ENCODE data around the gene EHD4. TPM values are rescaled to one million over a fixed set of nuclear protein-coding genes. Genes with fewer than 3 reads are reported as not detected.

Gene EHD4
- total and polyA plus RNA-seq, 2 donors, result 7.3 to 11.8 TPM

DNA sequence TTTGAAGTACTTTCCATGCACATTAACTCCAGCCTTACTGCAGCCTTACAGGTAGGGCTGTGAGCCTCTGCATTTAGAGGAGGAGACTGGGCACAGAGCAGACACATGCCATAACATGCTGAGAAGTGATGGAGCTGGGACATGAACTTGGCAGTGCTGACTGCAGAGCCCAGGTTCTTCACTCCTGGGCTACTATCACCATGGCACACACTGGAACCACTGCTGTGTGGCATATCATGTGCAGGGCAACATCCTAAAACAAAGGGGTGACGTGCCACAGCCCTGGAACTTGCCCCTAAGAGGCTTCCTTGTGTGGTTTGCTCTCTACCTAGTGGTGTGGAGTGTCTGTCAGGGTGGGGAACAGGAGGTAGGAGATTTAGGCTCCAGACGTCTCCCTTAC, 25.4 kb downstream of the EHD4 start:
- Histone ChIP-seq H3K36me3 (ENCODE audit: control insufficient read depth in 2 of 2, insufficient read depth in 2 of 2, low read length in 1 of 2) (no peaks in the 10 kb centered on the region), H3K27me3 (ENCODE audit: control insufficient read depth in 2 of 2, insufficient read depth in 1 of 2, low read length in 1 of 2) (no peaks in the 10 kb centered on the region), H3K4me3 (ENCODE audit: low read length in 2 of 2) (no peak overlapping the region), H3K27ac (ENCODE audit: low read depth in 1 of 2, low read length in 1 of 2) (no peak overlapping the region), H3K9me3 (ENCODE audit: control insufficient read depth in 2 of 2, insufficient read depth in 1 of 2, low read length in 1 of 2) (no peaks in the 10 kb centered on the region), H3K4me1 (ENCODE audit: control insufficient read depth in 2 of 2, insufficient read depth in 2 of 2, low read length in 2 of 2) (no peaks in the 10 kb centered on the region)
- no peak for DNase-seq (ENCODE audit: low read depth in 6 of 9, low spot score in 9 of 9)
- WGBS, result 84% methylated on average over 2 of the region's 2 CpGs

DNA sequence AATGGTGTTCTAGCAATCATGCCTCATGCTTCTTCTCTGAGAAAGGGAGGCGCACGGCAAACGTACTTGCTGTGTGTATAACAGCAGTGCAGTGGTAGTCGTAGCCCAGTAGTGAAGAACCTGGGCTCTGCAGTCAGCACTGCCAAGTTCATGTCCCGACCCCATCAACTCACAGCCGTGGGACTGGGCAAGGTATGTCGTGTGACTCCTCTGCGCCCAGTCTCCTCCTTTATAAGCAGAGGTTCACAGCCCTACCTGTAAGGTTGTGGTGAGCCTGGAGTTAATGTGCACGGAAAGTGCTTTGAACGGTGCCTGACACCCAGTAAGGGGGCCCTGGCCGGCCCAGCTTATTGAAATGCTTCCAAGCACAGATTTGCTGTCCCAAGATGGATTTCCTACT, 26.6 kb downstream of the EHD4 start:
- Histone ChIP-seq H3K4me1 (ENCODE audit: control insufficient read depth in 2 of 2, insufficient read depth in 2 of 2, low read length in 2 of 2) (no peaks in the 10 kb centered on the region), H3K36me3 (ENCODE audit: control insufficient read depth in 2 of 2, insufficient read depth in 2 of 2, low read length in 1 of 2) (no peaks in the 10 kb centered on the region), H3K4me3 (ENCODE audit: low read length in 2 of 2) (no peak overlapping the region), H3K27ac (ENCODE audit: low read depth in 1 of 2, low read length in 1 of 2) (no peak overlapping the region), H3K27me3 (ENCODE audit: control insufficient read depth in 2 of 2, insufficient read depth in 1 of 2, low read length in 1 of 2) (no peaks in the 10 kb centered on the region), H3K9me3 (ENCODE audit: control insufficient read depth in 2 of 2, insufficient read depth in 1 of 2, low read length in 1 of 2) (no peaks in the 10 kb centered on the region)
- 97% methylated on average over 11 of the region's 11 CpGs for WGBS
- DNase-seq (ENCODE audit: low read depth in 6 of 9, low spot score in 9 of 9), result no peak

DNA sequence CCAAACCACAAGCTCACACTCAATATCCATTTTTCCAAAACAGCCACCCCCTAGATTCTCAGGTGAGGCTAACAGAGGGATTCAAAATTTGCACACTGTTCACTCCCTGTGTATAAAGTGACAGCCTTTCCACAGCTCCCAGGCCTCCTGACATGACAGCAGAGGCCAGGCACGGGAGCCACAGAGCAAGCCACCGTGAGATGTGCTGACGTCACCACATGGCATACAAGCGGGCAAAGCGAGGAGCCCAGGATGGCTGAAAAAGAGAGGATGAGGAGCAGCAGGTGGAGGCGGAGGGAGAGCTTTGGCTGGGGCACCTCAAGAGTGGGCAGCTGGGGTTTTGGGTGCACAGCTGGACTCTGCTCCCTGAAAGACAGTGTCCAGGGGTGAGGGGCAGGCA, 27.1 kb downstream of the EHD4 start:
- Histone ChIP-seq H3K9me3 (ENCODE audit: control insufficient read depth in 2 of 2, insufficient read depth in 1 of 2, low read length in 1 of 2) (no peaks in the 10 kb centered on the region), H3K27me3 (ENCODE audit: control insufficient read depth in 2 of 2, insufficient read depth in 1 of 2, low read length in 1 of 2) (no peaks in the 10 kb centered on the region), H3K27ac (ENCODE audit: low read depth in 1 of 2, low read length in 1 of 2) (no peak overlapping the region), H3K4me1 (ENCODE audit: control insufficient read depth in 2 of 2, insufficient read depth in 2 of 2, low read length in 2 of 2) (no peaks in the 10 kb centered on the region), H3K36me3 (ENCODE audit: control insufficient read depth in 2 of 2, insufficient read depth in 2 of 2, low read length in 1 of 2) (no peaks in the 10 kb centered on the region), H3K4me3 (ENCODE audit: low read length in 2 of 2) (no peak overlapping the region)
- WGBS, result 97% methylated on average over 6 of the region's 6 CpGs
- DNase-seq (ENCODE audit: low read depth in 6 of 9, low spot score in 9 of 9), result no peak

GRCh38 chr15:41944313-41944940, 27.9 kb downstream of the EHD4 start:
- 90% methylated on average over 8 of the region's 8 CpGs for WGBS
- Histone ChIP-seq H3K9me3 (ENCODE audit: control insufficient read depth in 2 of 2, insufficient read depth in 1 of 2, low read length in 1 of 2) (no peaks in the 10 kb centered on the region), H3K27ac (ENCODE audit: low read depth in 1 of 2, low read length in 1 of 2) (no peak overlapping the region), H3K27me3 (ENCODE audit: control insufficient read depth in 2 of 2, insufficient read depth in 1 of 2, low read length in 1 of 2) (no peaks in the 10 kb centered on the region), H3K4me1 (ENCODE audit: control insufficient read depth in 2 of 2, insufficient read depth in 2 of 2, low read length in 2 of 2) (no peaks in the 10 kb centered on the region), H3K4me3 (ENCODE audit: low read length in 2 of 2) (no peak overlapping the region), H3K36me3 (ENCODE audit: control insufficient read depth in 2 of 2, insufficient read depth in 2 of 2, low read length in 1 of 2) (no peaks in the 10 kb centered on the region)
- DNase-seq (ENCODE audit: low read depth in 6 of 9, low spot score in 9 of 9), result no peak

DNA sequence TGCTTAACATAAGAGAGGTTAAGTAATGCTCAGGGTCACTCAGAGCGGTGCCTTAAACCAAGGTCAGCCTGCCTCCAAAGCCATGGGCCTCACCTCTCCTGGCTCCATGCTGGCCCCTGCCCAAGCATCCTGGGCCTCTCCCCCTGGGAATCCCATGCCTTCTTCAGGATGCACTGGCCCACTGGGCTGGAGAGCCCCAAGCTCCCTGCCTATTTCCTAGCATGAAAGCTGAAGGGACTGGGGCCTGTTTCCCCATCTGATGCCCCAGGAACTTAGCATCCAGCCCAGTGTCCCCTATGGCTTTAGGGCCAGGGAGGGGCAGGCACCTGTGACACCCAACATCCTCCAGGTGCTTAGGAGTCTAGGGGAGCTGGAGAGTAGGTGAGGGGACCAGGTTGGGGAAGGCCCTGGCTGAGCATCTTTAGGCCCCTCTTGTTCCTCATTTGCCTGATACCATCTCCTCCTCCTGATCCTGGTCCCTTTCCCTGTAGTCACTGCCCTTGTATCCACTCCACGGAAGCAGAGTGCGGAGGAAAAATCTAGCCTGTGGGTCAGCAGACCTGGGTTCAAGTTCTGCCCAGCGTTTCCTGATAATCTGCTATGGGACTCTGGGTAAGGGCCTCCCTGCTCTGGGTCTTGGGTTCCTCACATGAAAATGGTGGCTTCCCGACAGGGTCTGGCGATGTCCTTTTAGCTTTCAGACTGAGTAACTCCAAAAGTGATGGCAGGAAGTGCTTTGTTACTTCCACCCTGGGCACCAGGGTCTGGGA, 28.6 kb downstream of the EHD4 start:
- WGBS, result 98% methylated on average over 6 of the region's 6 CpGs
- DNase-seq (ENCODE audit: low read depth in 6 of 9, low spot score in 9 of 9), result no peak
- H3K4me1 ChIP-seq (ENCODE audit: control insufficient read depth in 2 of 2, insufficient read depth in 2 of 2, low read length in 2 of 2), result no peaks in the 10 kb centered on the region

GRCh38 chr15:41942886-41943285, 29.5 kb downstream of the EHD4 start:
- no peak overlapping the region for H3K27ac ChIP-seq (ENCODE audit: low read depth in 1 of 2, low read length in 1 of 2)
- no peak for DNase-seq (ENCODE audit: low read depth in 6 of 9, low spot score in 9 of 9)
- H3K27me3 ChIP-seq (ENCODE audit: control insufficient read depth in 2 of 2, insufficient read depth in 1 of 2, low read length in 1 of 2), result no peaks in the 10 kb centered on the region
- no peak overlapping the region for H3K4me3 ChIP-seq (ENCODE audit: low read length in 2 of 2)
- WGBS, result 86% methylated on average over 7 of the region's 7 CpGs
- no peaks in the 10 kb centered on the region for H3K36me3 ChIP-seq (ENCODE audit: control insufficient read depth in 2 of 2, insufficient read depth in 2 of 2, low read length in 1 of 2)
- H3K4me1 ChIP-seq (ENCODE audit: control insufficient read depth in 2 of 2, insufficient read depth in 2 of 2, low read length in 2 of 2), result peaks cover 3 to 5% of the 10 kb centered on the region in 2 donors
- H3K9me3 ChIP-seq (ENCODE audit: control insufficient read depth in 2 of 2, insufficient read depth in 1 of 2, low read length in 1 of 2), result no peaks in the 10 kb centered on the region

More for the DNA sequence above, 28.6 kb downstream of the EHD4 start:
- Histone ChIP-seq H3K27me3 (ENCODE audit: control insufficient read depth in 2 of 2, insufficient read depth in 1 of 2, low read length in 1 of 2) (no peaks in the 10 kb centered on the region), H3K4me3 (ENCODE audit: low read length in 2 of 2) (no peak overlapping the region), H3K36me3 (ENCODE audit: control insufficient read depth in 2 of 2, insufficient read depth in 2 of 2, low read length in 1 of 2) (no peaks in the 10 kb centered on the region), H3K9me3 (ENCODE audit: control insufficient read depth in 2 of 2, insufficient read depth in 1 of 2, low read length in 1 of 2) (no peaks in the 10 kb centered on the region), H3K27ac (ENCODE audit: low read depth in 1 of 2, low read length in 1 of 2) (no peak overlapping the region)

DNA sequence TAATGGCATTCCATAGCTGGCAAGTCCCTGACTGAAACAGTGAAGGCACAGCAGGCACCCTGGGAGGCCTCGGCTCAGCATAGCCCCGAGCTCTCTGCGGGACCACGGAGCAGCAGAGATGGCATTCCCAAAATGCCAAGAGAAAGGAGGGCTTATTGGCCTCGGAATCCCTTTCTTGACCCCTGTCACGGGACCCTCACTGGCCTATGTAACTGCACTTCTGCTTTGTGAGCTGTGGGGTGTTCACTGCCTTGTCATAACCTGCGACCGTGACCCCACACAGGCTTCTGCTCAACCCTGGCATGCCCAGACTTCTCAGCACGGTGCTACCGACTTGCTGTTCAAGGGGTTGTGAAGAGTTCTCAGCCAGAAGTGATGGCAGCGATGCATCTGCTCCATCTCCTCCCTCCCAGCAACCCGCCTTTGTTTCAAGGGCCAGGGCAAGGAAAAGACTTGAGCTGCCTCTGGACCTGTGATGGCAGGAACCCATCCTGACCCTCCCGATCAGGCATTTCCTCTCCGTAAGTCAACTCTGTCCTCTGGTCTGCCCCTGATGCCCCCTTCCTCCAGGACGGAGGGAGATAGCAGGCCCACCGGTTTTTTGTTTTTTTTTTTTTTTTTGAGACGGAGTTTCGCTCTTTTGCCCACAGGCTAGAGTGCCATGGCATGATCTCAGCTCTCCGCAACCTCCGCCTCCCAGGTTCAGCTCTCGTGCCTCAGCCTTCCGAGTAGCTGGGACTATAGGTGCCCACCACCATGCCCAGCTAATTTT, 30.5 kb downstream of the EHD4 start:
- no peaks in the 10 kb centered on the region for H3K9me3 ChIP-seq (ENCODE audit: control insufficient read depth in 2 of 2, insufficient read depth in 1 of 2, low read length in 1 of 2)
- WGBS, result 92% methylated on average over 22 of the region's 22 CpGs

GRCh38 chr15:41940441-41940857, 31.9 kb downstream of the EHD4 start:
- peak overlapping the region in 1 of 2 donors; percentile 28 for H3K27ac ChIP-seq (ENCODE audit: low read depth in 1 of 2, low read length in 1 of 2)
- H3K4me1 ChIP-seq (ENCODE audit: control insufficient read depth in 2 of 2, insufficient read depth in 2 of 2, low read length in 2 of 2), result peaks cover 14 to 26% of the 10 kb centered on the region in 2 donors
- no peaks in the 10 kb centered on the region for H3K9me3 ChIP-seq (ENCODE audit: control insufficient read depth in 2 of 2, insufficient read depth in 1 of 2, low read length in 1 of 2)
- no peak overlapping the region for H3K4me3 ChIP-seq (ENCODE audit: low read length in 2 of 2)
- 93% methylated on average over 13 of the region's 13 CpGs for WGBS
- H3K36me3 ChIP-seq (ENCODE audit: control insufficient read depth in 2 of 2, insufficient read depth in 2 of 2, low read length in 1 of 2), result no peaks in the 10 kb centered on the region
- H3K27me3 ChIP-seq (ENCODE audit: control insufficient read depth in 2 of 2, insufficient read depth in 1 of 2, low read length in 1 of 2), result no peaks in the 10 kb centered on the region
- DNase-seq (ENCODE audit: low read depth in 6 of 9, low spot score in 9 of 9), result no peak

More for the DNA sequence above, 30.5 kb downstream of the EHD4 start:
- DNase-seq (ENCODE audit: low read depth in 6 of 9, low spot score in 9 of 9), result no peak
- Histone ChIP-seq H3K4me3 (ENCODE audit: low read length in 2 of 2) (no peak overlapping the region), H3K36me3 (ENCODE audit: control insufficient read depth in 2 of 2, insufficient read depth in 2 of 2, low read length in 1 of 2) (no peaks in the 10 kb centered on the region), H3K27ac (ENCODE audit: low read depth in 1 of 2, low read length in 1 of 2) (no peak overlapping the region), H3K27me3 (ENCODE audit: control insufficient read depth in 2 of 2, insufficient read depth in 1 of 2, low read length in 1 of 2) (no peaks in the 10 kb centered on the region), H3K4me1 (ENCODE audit: control insufficient read depth in 2 of 2, insufficient read depth in 2 of 2, low read length in 2 of 2) (peaks cover 12 to 16% of the 10 kb centered on the region in 2 donors)

DNA sequence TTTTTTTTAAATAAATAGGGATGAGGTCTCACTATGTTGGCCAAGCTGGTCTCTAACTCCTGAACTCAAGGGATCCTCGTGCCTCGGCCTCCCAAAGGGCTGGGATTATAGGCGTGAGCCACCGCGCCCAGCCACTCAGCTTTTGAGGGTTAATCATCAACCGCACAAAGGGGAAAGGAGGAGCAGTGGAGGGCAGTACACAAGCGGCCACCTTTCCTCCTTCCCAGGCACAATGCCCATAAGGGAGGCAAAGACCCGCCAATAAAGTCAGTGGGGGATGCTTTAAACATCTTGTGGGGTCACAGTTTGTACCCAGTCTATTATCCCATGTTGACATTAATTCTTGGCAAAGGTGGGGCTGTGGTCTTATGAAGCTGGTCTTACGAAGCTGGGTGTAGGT, 32.4 kb downstream of the EHD4 start:
- Histone ChIP-seq H3K4me3 (ENCODE audit: low read length in 2 of 2) (no peak overlapping the region), H3K4me1 (ENCODE audit: control insufficient read depth in 2 of 2, insufficient read depth in 2 of 2, low read length in 2 of 2) (peaks cover 14 to 31% of the 10 kb centered on the region in 2 donors), H3K27me3 (ENCODE audit: control insufficient read depth in 2 of 2, insufficient read depth in 1 of 2, low read length in 1 of 2) (no peaks in the 10 kb centered on the region), H3K9me3 (ENCODE audit: control insufficient read depth in 2 of 2, insufficient read depth in 1 of 2, low read length in 1 of 2) (no peaks in the 10 kb centered on the region), H3K27ac (ENCODE audit: low read depth in 1 of 2, low read length in 1 of 2) (no peak overlapping the region), H3K36me3 (ENCODE audit: control insufficient read depth in 2 of 2, insufficient read depth in 2 of 2, low read length in 1 of 2) (no peaks in the 10 kb centered on the region)
- WGBS, result 97% methylated on average over 9 of the region's 9 CpGs
- no peak for DNase-seq (ENCODE audit: low read depth in 6 of 9, low spot score in 9 of 9)
